Hepatic stellate cell (primary cell): ENCODE results near the gene FAF1.

Source experiments
- DNase-seq: peaks from one replicate; pipeline ENCODE4 v3.0.0; 2011; ENCODE audit warnings: low spot score

FAF1 gene

GRCh38 chr1:50700621-50701020, 259.4 kb downstream of the FAF1 start:
- no peak for DNase-seq

- DNase-seq, result no peak
Observed at GRCh38 chr1:50700214-50700613, 259.9 kb downstream of the FAF1 start.

- DNase-seq, result no peak
Observed at GRCh38 chr1:50699795-50700194, 260.3 kb downstream of the FAF1 start.

- no peak for DNase-seq
Observed at GRCh38 chr1:50697440-50698421, 262.3 kb downstream of the FAF1 start.

DNA sequence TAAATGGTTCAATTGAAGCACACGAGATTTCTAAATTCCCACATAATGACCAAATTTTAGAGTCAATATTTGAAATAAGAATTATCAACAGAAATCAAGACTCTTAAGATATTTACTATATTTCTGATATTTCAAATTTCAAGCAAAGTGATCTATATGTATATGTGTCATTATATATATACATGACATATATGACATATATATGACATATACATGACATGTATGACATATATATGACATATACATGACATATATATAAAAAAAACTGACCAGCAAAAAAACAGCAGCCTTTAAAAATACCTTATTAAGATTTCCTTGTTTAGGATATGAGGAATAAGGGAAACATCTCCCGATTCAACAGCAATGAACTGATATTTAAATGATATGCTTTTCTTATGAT, 266.2 kb downstream of the FAF1 start:
- no peak for DNase-seq

DNA sequence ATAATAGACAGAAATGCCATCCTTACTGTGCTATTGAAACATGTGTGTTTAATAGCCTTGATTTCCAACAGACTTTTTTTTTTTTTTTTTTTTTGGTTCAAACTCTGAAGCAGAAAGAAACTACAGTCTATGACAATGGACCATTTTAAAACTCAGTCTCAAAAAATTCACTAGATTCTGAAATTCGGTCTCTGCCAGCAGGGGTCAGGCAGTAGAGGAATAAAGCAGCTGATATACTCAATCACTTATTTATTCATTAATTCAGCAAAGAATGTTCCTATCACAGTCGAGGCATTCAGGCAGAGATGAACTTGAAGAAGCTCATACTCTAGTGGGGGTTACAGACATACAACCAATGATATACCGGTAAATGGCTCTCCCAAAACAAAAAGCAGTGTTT, 275.9 kb downstream of the FAF1 start:
- DNase-seq, result no peak

GRCh38 chr1:50681931-50682330, 278.1 kb downstream of the FAF1 start:
- DNase-seq, result no peak

- DNase-seq, result peak; percentile 36
Observed at GRCh38 chr1:50667710-50668356, 292.2 kb downstream of the FAF1 start.

DNA sequence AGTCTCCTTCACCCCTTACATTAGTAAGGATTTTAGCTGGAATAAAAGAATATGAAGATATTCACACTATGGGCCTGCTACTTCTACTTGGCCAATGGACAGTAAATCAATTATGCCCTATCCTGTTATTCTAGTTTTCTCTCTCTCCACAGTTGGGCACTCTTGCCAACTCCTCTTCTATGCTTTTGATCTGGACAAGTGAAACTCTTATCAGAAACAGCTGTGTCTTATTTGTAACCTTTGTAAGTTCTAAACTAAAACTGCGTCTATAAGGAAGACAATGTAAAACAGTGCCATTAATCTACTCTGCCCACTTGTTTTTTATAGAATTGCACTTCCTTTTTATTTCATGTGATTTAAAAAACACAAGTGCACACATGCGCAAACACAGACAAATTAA, 292.8 kb downstream of the FAF1 start:
- no peak for DNase-seq

- DNase-seq, result no peak
Observed at GRCh38 chr1:50666849-50667248, 293.2 kb downstream of the FAF1 start.

- DNase-seq, result no peak
Observed at GRCh38 chr1:50665413-50665812, 294.7 kb downstream of the FAF1 start.

DNA sequence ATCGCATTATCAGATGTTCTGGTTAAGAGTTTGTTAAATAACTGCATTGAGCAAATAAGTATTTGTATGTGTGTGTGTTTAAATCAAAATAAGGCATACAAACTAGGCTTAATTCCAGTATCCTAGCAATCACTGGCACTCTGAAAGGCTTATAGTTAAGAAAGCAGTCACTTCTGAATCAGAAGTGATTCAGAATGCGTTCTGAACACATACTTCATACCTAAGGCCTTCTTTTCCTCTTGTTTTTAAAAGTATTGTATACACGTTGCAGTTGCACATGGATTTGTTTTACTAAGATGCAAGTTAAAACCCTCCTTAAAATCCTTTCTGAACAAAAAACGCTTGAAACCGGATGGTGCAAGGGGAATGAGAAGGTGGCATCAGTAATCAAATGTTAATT, 298.4 kb downstream of the FAF1 start:
- no peak for DNase-seq

DNA sequence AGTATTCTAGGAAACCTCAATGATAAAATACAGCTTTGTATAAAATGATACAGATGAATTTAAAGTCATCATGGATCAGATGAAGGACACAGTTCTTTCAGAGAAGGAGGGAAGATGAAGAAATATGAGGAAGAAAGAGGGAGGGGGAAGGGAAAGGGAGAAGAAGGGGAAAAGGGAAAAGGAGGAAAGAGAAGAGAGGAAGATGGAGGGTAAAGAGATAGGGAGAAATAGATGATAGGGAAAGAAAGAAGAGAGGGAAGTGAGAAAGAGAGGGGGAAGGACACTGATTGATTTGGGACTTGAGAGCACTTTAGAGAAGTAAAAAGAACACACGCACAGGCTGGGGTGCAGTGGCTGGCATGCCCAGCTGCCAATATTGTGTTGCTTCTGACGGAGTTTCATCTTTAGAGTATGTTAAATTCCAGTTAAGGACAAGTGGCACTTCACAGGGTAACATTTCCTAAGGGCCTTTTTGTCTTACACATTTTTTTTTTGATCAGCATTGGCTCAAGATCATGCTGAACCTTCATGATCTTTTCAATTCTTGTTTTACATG, 300.9 kb downstream of the FAF1 start:
- no peak for DNase-seq

GRCh38 chr1:50658459-50659076, 301.5 kb downstream of the FAF1 start:
- no peak for DNase-seq

- no peak for DNase-seq
Observed at GRCh38 chr1:50656931-50657330, 303.1 kb downstream of the FAF1 start.

GRCh38 chr1:50651476-50652263, 308.4 kb downstream of the FAF1 start:
- DNase-seq, result no peak

DNA sequence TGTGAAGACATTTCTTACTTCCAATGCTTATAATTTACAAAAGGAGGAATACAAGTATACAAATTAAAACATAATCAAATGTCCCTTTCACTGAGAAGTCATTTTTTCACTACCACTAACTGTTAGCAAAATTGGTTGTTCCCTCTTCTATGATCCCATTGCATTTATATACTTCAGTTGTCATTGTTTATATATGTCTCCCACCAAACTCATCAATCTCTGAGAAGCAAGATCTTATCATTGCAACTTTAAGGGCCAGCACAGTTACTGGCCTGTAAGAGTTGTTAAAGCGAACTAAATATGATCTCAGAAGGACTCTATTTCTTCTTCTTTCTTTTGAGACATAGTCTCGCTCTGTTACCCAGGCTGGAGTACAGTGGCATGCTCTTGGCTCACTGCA, 313.5 kb downstream of the FAF1 start:
- no peak for DNase-seq

DNA sequence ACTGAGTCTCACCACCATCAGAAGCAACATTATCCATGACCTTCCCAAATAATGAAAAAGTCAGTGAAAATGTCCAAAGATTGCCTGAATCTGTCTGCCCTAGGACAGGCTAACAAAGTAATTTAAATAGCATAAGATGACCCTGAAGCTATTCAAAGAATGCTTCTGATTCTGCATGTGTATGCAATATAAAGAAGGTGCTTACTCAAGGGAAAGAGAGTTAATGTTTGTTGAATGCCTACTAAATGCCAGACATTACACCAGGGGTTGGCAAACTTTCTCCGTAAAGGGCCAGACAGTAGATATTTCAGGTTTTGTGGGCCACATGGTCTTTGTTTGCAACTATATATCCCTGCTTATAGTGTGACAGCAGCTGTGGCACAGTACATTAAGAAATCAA, 314.9 kb downstream of the FAF1 start:
- DNase-seq, result no peak

- DNase-seq, result no peak
Observed at GRCh38 chr1:50644447-50645105, 315.5 kb downstream of the FAF1 start.

GRCh38 chr1:50637460-50637859, 322.6 kb downstream of the FAF1 start:
- DNase-seq, result no peak

DNA sequence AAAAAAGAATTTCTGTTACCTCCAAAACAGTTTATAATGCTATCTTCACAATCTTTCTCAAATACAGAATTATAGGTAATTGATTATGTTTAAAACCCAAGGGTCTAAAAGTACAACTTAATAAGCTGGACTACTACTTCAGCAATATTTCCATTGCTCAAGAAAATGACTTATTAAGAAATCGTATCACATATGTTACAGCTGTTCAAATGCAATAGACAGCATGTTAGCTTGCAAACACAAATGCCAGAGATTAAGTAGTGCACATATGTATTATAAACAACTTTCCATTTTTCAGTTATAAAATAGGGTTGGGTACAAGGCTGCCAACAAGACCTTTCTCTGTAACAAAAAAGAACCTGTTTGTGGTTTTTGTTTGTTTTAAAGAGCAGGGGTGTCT, 325.8 kb downstream of the FAF1 start:
- DNase-seq, result no peak
